Caco-2 (cell line): ENCODE measurements around the gene STPG3. TPM values are rescaled to one million over a fixed set of nuclear protein-coding genes. Genes with fewer than 3 reads are reported as not detected.

ENCODE experiments used
- BruUV-seq: library from RNA; stranded (reverse); fragments of 400-500 nt; replicated peaks from 2 replicates; lab custom pipeline; 2021; lab: Mats Ljungman, UMichigan
- CTCF ChIA-PET: fragments of 300-600 bp; sonication (Branson Sonifier 250); formaldehyde crosslinking; loops from one replicate; lab custom pipeline; 2022; ENCODE audit warnings: antibody characterized with exemption; lab: Charles Lee
- POLR2A ChIA-PET: fragments of 300-600 bp; sonication (Branson Sonifier 250); formaldehyde crosslinking; loops from one replicate; lab custom pipeline; 2022; ENCODE audit warnings: antibody characterized with exemption; lab: Charles Lee
- DNase-seq, 2 experiments: peaks; one replicate each; pipeline versions ENCODE4 v3.0.0 to v3.0.0-alpha.2; 2020 to 2022
- H3K27me3 ChIP-seq: replicated peaks from 2 replicates; pipeline ENCODE4 v1.6.0; 2011; ENCODE audit warnings: low read length; ENCODE audit not compliant: control insufficient read depth, insufficient read depth
- H3K36me3 ChIP-seq: 2 replicates; pipeline ENCODE4 v1.5.1; 2011; ENCODE audit warnings: low read length; ENCODE audit not compliant: control insufficient read depth, insufficient read depth
- H3K4me1 ChIP-seq: fragments of 250-450 bp; sonication (Bioruptor Pico); 2 replicates; pipeline ENCODE4 v1.5.1; 2020; ENCODE audit warnings: mild to moderate bottlenecking
- H3K4me3 ChIP-seq: 2 replicates; pipeline ENCODE4 v1.5.1; 2011; ENCODE audit warnings: low read depth, mild to moderate bottlenecking, control low read depth, low read length
- H3K9me3 ChIP-seq: fragments of 250-450 bp; sonication (Bioruptor Pico); 2 replicates; pipeline ENCODE4 v1.5.1; 2020; ENCODE audit warnings: mild to moderate bottlenecking, moderate library complexity
- H3K27ac Mint-ChIP-seq: one replicate; pipeline ENCODE4 v1.8.0; 2022; ENCODE audit warnings: mixed read lengths; ENCODE audit not compliant: unreplicated experiment
- H3K27me3 Mint-ChIP-seq: one replicate; pipeline ENCODE4 v1.8.0; 2022; ENCODE audit warnings: mixed read lengths; ENCODE audit not compliant: insufficient read depth, unreplicated experiment
- H3K36me3 Mint-ChIP-seq: one replicate; pipeline ENCODE4 v1.8.0; 2022; ENCODE audit warnings: mild to moderate bottlenecking, mixed read lengths; ENCODE audit not compliant: insufficient read depth, unreplicated experiment
- H3K4me1 Mint-ChIP-seq: one replicate; pipeline ENCODE4 v1.8.0; 2022; ENCODE audit warnings: low read depth, mixed read lengths; ENCODE audit not compliant: unreplicated experiment
- H3K4me3 Mint-ChIP-seq: one replicate; pipeline ENCODE4 v1.8.0; 2022; ENCODE audit warnings: mild to moderate bottlenecking, moderate library complexity, mixed read lengths; ENCODE audit not compliant: unreplicated experiment
- H3K9me3 Mint-ChIP-seq: one replicate; pipeline ENCODE4 v1.8.0; 2022; ENCODE audit warnings: mixed read lengths; ENCODE audit not compliant: unreplicated experiment
- intact Hi-C: fragments of 100-400 bp; cut with micrococcal nuclease; formaldehyde crosslinking; loops from one replicate; pipeline ENCODE4 v1.10.0; 2022; ENCODE audit not compliant: unreplicated experiment
- total RNA-seq: library from RNA; stranded (reverse); gene quantifications from 2 replicates; pipeline ENCODE4 v1.2.3, GENCODE V29; 2022
- TF ChIP-seq, protein P1 (sequence below), 2 experiments: fragments of 200-600 bp in 1 of 2; IDR thresholded peaks; 1 replicate in 1 of 2; 2 replicates in 1 of 2; pipeline versions ENCODE4 v1.5.1 to v1.8.0; 2011 to 2022; ENCODE audit warnings: antibody characterized with exemption in 1 of 2, control low read depth in 1 of 2, inconsistent platforms in 1 of 2, low read depth in 1 of 2, low read length in 1 of 2, mild to moderate bottlenecking in 1 of 2, moderate library complexity in 1 of 2; ENCODE audit not compliant: insufficient read depth in 1 of 2, severe bottlenecking in 1 of 2, unreplicated experiment in 1 of 2

STPG3 gene
- total RNA-seq, 1 experiment from 2014 or later = not detected

DNA sequence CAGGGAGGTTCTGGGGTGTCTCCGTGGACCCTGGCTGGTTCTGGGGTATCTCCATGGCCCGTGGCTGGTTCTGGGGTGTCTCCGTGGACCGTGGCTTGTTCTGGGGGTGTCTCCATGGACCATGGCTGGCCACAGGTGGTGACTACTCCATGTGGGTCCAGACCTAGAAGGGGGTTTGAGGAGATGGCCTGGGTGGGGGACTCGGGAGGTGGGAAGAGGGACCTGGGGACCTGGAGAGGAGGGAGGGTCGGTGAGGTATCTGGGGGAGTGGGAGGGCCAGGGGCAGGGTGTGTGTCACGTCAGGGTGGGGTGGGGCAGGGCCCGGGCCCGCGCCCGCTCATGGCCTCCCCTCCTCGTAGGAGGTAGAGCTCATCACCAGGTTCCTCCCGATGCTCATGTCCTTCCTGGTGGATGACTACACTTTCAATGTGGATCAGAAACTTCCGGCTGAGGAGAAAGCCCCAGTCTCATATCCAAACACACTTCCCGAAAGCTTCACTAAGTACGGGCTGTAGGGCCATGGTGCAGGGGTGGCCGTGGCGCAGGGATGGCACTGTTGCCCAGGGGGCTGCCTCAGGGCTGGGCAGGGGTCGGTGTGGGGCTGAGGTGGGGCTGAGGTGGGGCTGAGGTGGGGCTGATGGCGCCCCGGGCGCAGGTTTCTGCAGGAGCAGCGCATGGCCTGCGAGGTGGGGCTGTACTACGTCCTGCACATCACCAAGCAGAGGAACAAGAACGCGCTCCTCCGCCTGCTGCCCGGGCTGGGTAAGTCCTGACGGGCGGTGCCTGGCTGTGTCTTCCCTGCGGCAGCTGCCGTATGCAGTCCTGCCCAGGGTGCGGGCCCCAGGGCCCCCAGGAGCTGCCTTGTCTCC is 15.7 kb downstream of the STPG3 start:
- H3K9me3 Mint-ChIP-seq = no peaks in the 10 kb centered on the region
- no TSS peak for BruUV-seq
- DNase-seq = no peak
- TF ChIP-seq, protein P1, sequence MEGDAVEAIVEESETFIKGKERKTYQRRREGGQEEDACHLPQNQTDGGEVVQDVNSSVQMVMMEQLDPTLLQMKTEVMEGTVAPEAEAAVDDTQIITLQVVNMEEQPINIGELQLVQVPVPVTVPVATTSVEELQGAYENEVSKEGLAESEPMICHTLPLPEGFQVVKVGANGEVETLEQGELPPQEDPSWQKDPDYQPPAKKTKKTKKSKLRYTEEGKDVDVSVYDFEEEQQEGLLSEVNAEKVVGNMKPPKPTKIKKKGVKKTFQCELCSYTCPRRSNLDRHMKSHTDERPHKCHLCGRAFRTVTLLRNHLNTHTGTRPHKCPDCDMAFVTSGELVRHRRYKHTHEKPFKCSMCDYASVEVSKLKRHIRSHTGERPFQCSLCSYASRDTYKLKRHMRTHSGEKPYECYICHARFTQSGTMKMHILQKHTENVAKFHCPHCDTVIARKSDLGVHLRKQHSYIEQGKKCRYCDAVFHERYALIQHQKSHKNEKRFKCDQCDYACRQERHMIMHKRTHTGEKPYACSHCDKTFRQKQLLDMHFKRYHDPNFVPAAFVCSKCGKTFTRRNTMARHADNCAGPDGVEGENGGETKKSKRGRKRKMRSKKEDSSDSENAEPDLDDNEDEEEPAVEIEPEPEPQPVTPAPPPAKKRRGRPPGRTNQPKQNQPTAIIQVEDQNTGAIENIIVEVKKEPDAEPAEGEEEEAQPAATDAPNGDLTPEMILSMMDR (IDR thresholded peaks at IDR 0.05; ENCODE audit: insufficient read depth in 1 of 2, low read depth in 1 of 2, low read length in 1 of 2, severe bottlenecking in 1 of 2, unreplicated experiment in 1 of 2) = no peak
- H3K4me3 ChIP-seq = no peak overlapping the region
- H3K36me3 ChIP-seq = peaks cover 3% of the 10 kb centered on the region
- intact Hi-C loops = no loop called here
- no peaks in the 10 kb centered on the region for H3K27me3 ChIP-seq
- H3K4me3 Mint-ChIP-seq = no peak overlapping the region
- H3K9me3 ChIP-seq = no peaks in the 10 kb centered on the region
- H3K27ac Mint-ChIP-seq = no peak overlapping the region
- no peaks in the 10 kb centered on the region for H3K4me1 ChIP-seq
- CTCF ChIA-PET = interaction anchor here (0.7 kb wide), 1 partner anchor 268 kb away, joined by 8 read pairs; no protein-coding TSS in a partner anchor
- H3K36me3 Mint-ChIP-seq = peaks cover 78% of the 10 kb centered on the region
- H3K4me1 Mint-ChIP-seq = no peaks in the 10 kb centered on the region
- POLR2A ChIA-PET = no interaction called here
- no peaks in the 10 kb centered on the region for H3K27me3 Mint-ChIP-seq

DNA sequence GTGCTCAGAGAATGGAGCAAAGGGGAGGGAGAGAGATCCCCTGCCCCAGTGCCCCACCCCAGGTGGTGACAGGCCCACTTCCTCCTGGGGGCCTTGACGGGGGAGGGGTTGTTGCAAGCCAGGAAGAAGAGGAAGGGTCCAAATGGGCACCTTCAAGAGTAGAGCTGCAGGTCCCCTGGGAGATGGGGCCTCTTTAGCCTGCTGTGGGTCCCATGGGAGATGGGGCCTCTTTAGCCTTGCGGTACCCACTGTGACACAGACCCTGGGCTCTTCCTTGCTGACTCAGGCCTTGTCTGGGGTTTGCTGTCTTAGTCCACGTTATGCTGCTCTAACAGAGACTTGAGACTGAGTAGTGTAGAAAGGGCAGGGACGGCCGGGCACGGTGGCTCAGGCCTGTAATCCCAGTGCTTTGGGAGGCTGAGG is 16.9 kb downstream of the STPG3 start:
- Mint-ChIP-seq H3K9me3 (no peaks in the 10 kb centered on the region), H3K27ac (no peak overlapping the region), H3K27me3 (no peaks in the 10 kb centered on the region), H3K36me3 (peaks cover 75% of the 10 kb centered on the region), H3K4me3 (no peak overlapping the region), H3K4me1 (no peaks in the 10 kb centered on the region)
- intact Hi-C loops = no loop called here
- no peak for DNase-seq
- TF ChIP-seq, protein P1 (IDR thresholded peaks at IDR 0.05; ENCODE audit: insufficient read depth in 1 of 2, low read depth in 1 of 2, low read length in 1 of 2, severe bottlenecking in 1 of 2, unreplicated experiment in 1 of 2) = no peak
- no peaks in the 10 kb centered on the region for H3K9me3 ChIP-seq
- H3K36me3 ChIP-seq = peaks cover 3% of the 10 kb centered on the region
- no TSS peak for BruUV-seq
- no peak overlapping the region for H3K4me3 ChIP-seq
- ChIA-PET POLR2A (no interaction called here), CTCF (interaction anchor here (0.7 kb wide), 1 partner anchor 267 kb away, joined by 8 read pairs; no protein-coding TSS in a partner anchor)
- no peaks in the 10 kb centered on the region for H3K4me1 ChIP-seq
- no peaks in the 10 kb centered on the region for H3K27me3 ChIP-seq

DNA sequence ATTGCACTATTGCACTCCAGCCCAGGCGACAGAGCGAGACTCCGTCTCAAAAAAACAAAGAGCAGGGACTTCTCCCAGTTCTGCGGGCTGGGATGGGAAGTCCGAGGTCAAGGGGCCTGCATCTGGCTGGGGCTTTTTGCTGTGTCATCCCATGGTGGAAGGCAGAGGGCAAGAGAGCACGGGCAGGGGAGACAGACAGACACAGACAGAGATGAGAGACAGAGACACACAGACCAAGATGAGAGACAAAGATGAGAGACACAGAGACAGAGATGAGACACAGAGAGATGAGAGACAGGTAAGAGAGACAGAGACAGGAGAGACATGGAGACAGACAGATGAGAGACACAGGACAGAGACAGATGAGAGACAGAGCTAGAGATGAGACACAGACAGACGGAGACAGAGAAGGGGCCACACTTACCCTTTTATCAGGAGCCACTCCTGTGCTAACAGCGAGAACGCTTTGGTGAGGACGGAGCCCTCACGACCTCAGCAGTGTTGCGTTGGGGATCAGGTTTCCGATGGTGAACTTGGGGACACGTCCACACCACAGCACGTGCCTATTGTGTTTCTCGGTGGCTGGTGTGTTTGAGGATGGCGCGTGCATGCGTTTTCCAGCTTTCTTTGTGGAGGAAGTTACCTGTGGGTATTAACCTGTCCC is 17.6 kb downstream of the STPG3 start:
- no peak overlapping the region for H3K4me3 Mint-ChIP-seq
- H3K27me3 Mint-ChIP-seq = no peaks in the 10 kb centered on the region
- Histone ChIP-seq H3K27me3 (no peaks in the 10 kb centered on the region), H3K9me3 (no peaks in the 10 kb centered on the region), H3K4me3 (no peak overlapping the region), H3K4me1 (no peaks in the 10 kb centered on the region), H3K36me3 (peaks cover 3% of the 10 kb centered on the region)
- peaks cover 77% of the 10 kb centered on the region for H3K36me3 Mint-ChIP-seq
- CTCF ChIA-PET = interaction anchor here (0.6 kb wide), 1 partner anchor 16 kb away, joined by 3 read pairs; no protein-coding TSS in a partner anchor
- H3K4me1 Mint-ChIP-seq = no peaks in the 10 kb centered on the region
- intact Hi-C loops = no loop called here
- POLR2A ChIA-PET = no interaction called here
- TF ChIP-seq, protein P1 (IDR thresholded peaks at IDR 0.05; ENCODE audit: insufficient read depth in 1 of 2, low read depth in 1 of 2, low read length in 1 of 2, severe bottlenecking in 1 of 2, unreplicated experiment in 1 of 2) = no peak
- BruUV-seq = no TSS peak
- no peaks in the 10 kb centered on the region for H3K9me3 Mint-ChIP-seq
- DNase-seq = no peak
- no peak overlapping the region for H3K27ac Mint-ChIP-seq
